Smooth muscle cell (in vitro differentiated cells): ENCODE results near the gene PARD6G. TPM values are rescaled to one million over a fixed set of nuclear protein-coding genes. Genes with fewer than 3 reads are reported as not detected.
"Not testable (repeated sequence)": the region's sequence is repeated elsewhere in the genome, so short reads cannot be mapped to it uniquely, and the experiment has no call there.

Experiments used
- DNase-seq: peaks from one replicate; lab custom pipeline; 2025; ENCODE audit not compliant: unreplicated experiment; lab: John Stamatoyannopoulos, UW
- H2AFZ ChIP-seq: fragments of 200-600 bp; sonication (generic); 2 replicates; pipeline ENCODE4 v1.6.0; 2016; ENCODE audit warnings: antibody characterized with exemption, low read depth, mild to moderate bottlenecking
- H3F3A ChIP-seq: fragments of 200-600 bp; sonication (generic); 2 replicates; pipeline ENCODE4 v1.6.0; 2017; ENCODE audit warnings: antibody characterized with exemption, low read depth
- H3K27ac ChIP-seq: fragments of 200-600 bp; sonication (generic); 2 replicates; pipeline ENCODE4 v1.5.1; 2016; ENCODE audit warnings: low read depth, mild to moderate bottlenecking
- H3K27me3 ChIP-seq: fragments of 200-600 bp; sonication (generic); 2 replicates; pipeline ENCODE4 v1.6.1; 2016; ENCODE audit warnings: low read depth, mild to moderate bottlenecking
- H3K36me3 ChIP-seq: fragments of 200-600 bp; sonication (generic); 2 replicates; pipeline ENCODE4 v1.5.1; 2016; ENCODE audit warnings: low read depth
- H3K4me1 ChIP-seq: fragments of 200-600 bp; sonication (generic); 2 replicates; pipeline ENCODE4 v1.5.1; 2016; ENCODE audit warnings: low read depth
- H3K4me2 ChIP-seq: fragments of 200-600 bp; sonication (generic); 2 replicates; pipeline ENCODE4 v1.6.0; 2016; ENCODE audit warnings: mild to moderate bottlenecking
- H3K4me3 ChIP-seq: fragments of 200-600 bp; sonication (generic); 2 replicates; pipeline ENCODE4 v1.5.1; 2016; ENCODE audit warnings: mild to moderate bottlenecking
- H3K79me2 ChIP-seq: fragments of 200-600 bp; sonication (generic); 2 replicates; pipeline ENCODE4 v1.6.0; 2016; ENCODE audit warnings: low read depth, mild to moderate bottlenecking
- H3K9ac ChIP-seq: fragments of 200-600 bp; sonication (generic); 2 replicates; pipeline ENCODE4 v1.6.0; 2016; ENCODE audit warnings: low read depth
- H3K9me3 ChIP-seq: fragments of 200-600 bp; sonication (generic); replicated peaks from 2 replicates; pipeline ENCODE4 v1.5.1; 2016; ENCODE audit warnings: low read depth
- H4K20me1 ChIP-seq: fragments of 200-600 bp; sonication (generic); 2 replicates; pipeline ENCODE4 v1.6.0; 2016; ENCODE audit warnings: low read depth
- CTCF ChIP-seq: fragments of 200-600 bp; sonication (generic); IDR thresholded peaks from 2 replicates; pipeline ENCODE4 v1.5.1; 2017; ENCODE audit warnings: borderline replicate concordance, mild to moderate bottlenecking, antibody characterized with exemption; ENCODE audit not compliant: insufficient read depth, poor library complexity, severe bottlenecking
- WGBS: methylation state at CpG from one replicate; pipeline ENCODE4 v1.1.7; 2016; ENCODE audit warnings: low lambda C conversion rate; 5-methylcytosine and 5-hydroxymethylcytosine counted together
- polyA plus RNA-seq: library from polyadenylated mRNA; unstranded; fragments of >200 nt; fragmentation: Nextera tagmentation; extraction: Ambion mirVana; gene quantifications from 2 replicates; pipeline ENCODE4 v1.2.1, GENCODE V29; 2016
- total RNA-seq: library from RNA; depleted of rRNA; stranded (reverse); fragments of >200 nt; gene quantifications from 2 replicates; pipeline ENCODE4 v1.2.3, GENCODE V29; 2014

PARD6G gene
- total and polyA plus RNA-seq, 2 experiments from 2014 or later: 19.8 to 19.9 TPM

- H3K9me3 ChIP-seq: no peaks in the 10 kb centered on the region
- no peak for TF ChIP-seq CTCF
- no peak overlapping the region for H3K27ac ChIP-seq
- H3K36me3 ChIP-seq: no peaks in the 10 kb centered on the region
- WGBS: 93% methylated on average over 5 of the region's 5 CpGs
- DNase-seq: no peak
- no peaks in the 10 kb centered on the region for H3K27me3 ChIP-seq
- no peak overlapping the region for H3K9ac ChIP-seq
- H3K4me1 ChIP-seq: no peaks in the 10 kb centered on the region
- no peak overlapping the region for H3K4me3 ChIP-seq
- peaks cover 23% of the 10 kb centered on the region for H3K79me2 ChIP-seq
- H4K20me1 ChIP-seq: peaks cover 94% of the 10 kb centered on the region
- no peak overlapping the region for H3K4me2 ChIP-seq
- no peaks in the 10 kb centered on the region for H3F3A ChIP-seq
- H2AFZ ChIP-seq: no peak overlapping the region
Measured at GRCh38 chr18:80227472-80227871, 19.8 kb downstream of the PARD6G start.

- no peaks in the 10 kb centered on the region for H3K9me3 ChIP-seq
- TF ChIP-seq CTCF: no peak
Measured at GRCh38 chr18:80225685-80226084, 21.6 kb downstream of the PARD6G start.

GRCh38 chr18:80223581-80224148, 23.6 kb downstream of the PARD6G start:
- Histone ChIP-seq H3K4me3 (no peak overlapping the region), H3F3A (no peaks in the 10 kb centered on the region), H3K9me3 (no peaks in the 10 kb centered on the region), H3K9ac (no peak overlapping the region), H2AFZ (no peak overlapping the region), H3K27ac (no peak overlapping the region), H3K4me1 (no peaks in the 10 kb centered on the region), H3K4me2 (no peak overlapping the region), H3K36me3 (no peaks in the 10 kb centered on the region), H3K79me2 (peaks cover 44% of the 10 kb centered on the region), H4K20me1 (peaks cover 88% of the 10 kb centered on the region), H3K27me3 (no peaks in the 10 kb centered on the region)
- DNase-seq: no peak
- WGBS: 70% methylated on average over 4 of the region's 4 CpGs
- TF ChIP-seq CTCF: no peak

More at GRCh38 chr18:80225685-80226084, 21.6 kb downstream of the PARD6G start:
- peaks cover 40% of the 10 kb centered on the region for H3K79me2 ChIP-seq
- H3K27me3 ChIP-seq: no peaks in the 10 kb centered on the region
- H3K4me2 ChIP-seq: no peak overlapping the region
- no peaks in the 10 kb centered on the region for H3K36me3 ChIP-seq
- no peaks in the 10 kb centered on the region for H3F3A ChIP-seq
- H3K4me1 ChIP-seq: no peaks in the 10 kb centered on the region
- H4K20me1 ChIP-seq: peaks cover 90% of the 10 kb centered on the region
- H3K9ac ChIP-seq: no peak overlapping the region
- no peak overlapping the region for H3K4me3 ChIP-seq
- no peak for DNase-seq
- no peak overlapping the region for H3K27ac ChIP-seq
- no peak overlapping the region for H2AFZ ChIP-seq
- 79% methylated on average over 4 of the region's 4 CpGs for WGBS

- WGBS: over 99% methylated on average over 4 of the region's 4 CpGs
- H3K36me3 ChIP-seq, H3K4me3 ChIP-seq, H3K4me2 ChIP-seq, H3K9ac ChIP-seq, H2AFZ ChIP-seq, H3K9me3 ChIP-seq, H3K27me3 ChIP-seq, H3K4me1 ChIP-seq, DNase-seq, H3K27ac ChIP-seq, H3F3A ChIP-seq: not testable (repeated sequence)
- Histone ChIP-seq H4K20me1 (peaks cover 90% of the 10 kb centered on the region), H3K79me2 (peaks cover 71% of the 10 kb centered on the region)
Measured at GRCh38 chr18:80219488-80219887, 27.8 kb downstream of the PARD6G start.
